Adrenal gland (tissue), 12 donors: ENCODE data around the gene TRPV5. TPM values are rescaled to one million over a fixed set of nuclear protein-coding genes. Genes with fewer than 3 reads are reported as not detected.
A peak's percentile ranks its signal among the peaks of the same experiment; 100 is the strongest.

Experiments
- DNase-seq, 7 donors: peaks; one replicate each; pipeline ENCODE4 v3.0.0-alpha.2; 2019 to 2020
- H3K27ac ChIP-seq, 5 donors: fragments of 200-600 bp; sonication (generic) in 4 of 5; 1 replicate in 3 of 5; 2 replicates in 2 of 5; pipeline versions ENCODE4 v1.5.1 to v1.8.0; 2016 to 2020; ENCODE audit warnings: mild to moderate bottlenecking in 1 of 5
- H3K27me3 ChIP-seq: fragments of 200-600 bp; 2 replicates; pipeline ENCODE4 v1.8.0; 2021
- H3K36me3 ChIP-seq, 2 donors: fragments of 200-600 bp; replicated peaks in 1 of 2; 1 replicate in 1 of 2; 2 replicates in 1 of 2; pipeline versions ENCODE4 v1.5.1 to v1.8.0; 2018 to 2022
- H3K4me1 ChIP-seq, 2 donors: fragments of 200-600 bp; replicated peaks in 1 of 2; 1 replicate in 1 of 2; 2 replicates in 1 of 2; pipeline versions ENCODE4 v1.5.1 to v1.8.0; 2018 to 2021
- H3K4me3 ChIP-seq, 4 donors: fragments of 200-600 bp; sonication (generic) in 3 of 4; one replicate each; pipeline ENCODE4 v1.5.1; 2016 to 2018
- H3K9me3 ChIP-seq, 3 donors: fragments of 200-600 bp; sonication (generic) in 1 of 3; replicated peaks in 1 of 3; 1 replicate in 2 of 3; 2 replicates in 1 of 3; pipeline versions ENCODE4 v1.5.1 to v1.8.0; 2016 to 2021
- CTCF ChIP-seq, 6 experiments: fragments of 450-650 bp in 4 of 6; fragments of 200-600 bp in 2 of 6; sonication (generic) in 1 of 6; IDR thresholded peaks; 1 replicate in 5 of 6; 2 replicates in 1 of 6; pipeline versions ENCODE4 v1.5.1 to v1.8.0; 2016 to 2021; ENCODE audit warnings: antibody characterized with exemption in 6 of 6, mild to moderate bottlenecking in 2 of 6, moderate library complexity in 1 of 6
- POLR2A ChIP-seq, 2 donors: fragments of 450-650 bp; IDR thresholded peaks; one replicate each; pipeline ENCODE4 v1.6.1; 2017; ENCODE audit warnings: antibody characterized with exemption in 2 of 2, mild to moderate bottlenecking in 2 of 2, moderate library complexity in 1 of 2
- WGBS, 4 donors: extraction: QIAGEN DNeasy Blood & Tissue Kit in 2 of 4; methylation state at CpG; one replicate each; pipeline versions ENCODE4 v1.1.5 to v1.1.7; 2013 to 2017; 5-methylcytosine and 5-hydroxymethylcytosine counted together
- intact Hi-C, 2 donors: fragments of 100-400 bp; cut with DNase I; formaldehyde crosslinking; loops; one replicate each; pipeline versions ENCODE4 v1.14.1 to v1.15.0; 2022 to 2023
- polyA plus RNA-seq, 3 donors: library from polyadenylated mRNA; stranded (reverse); fragments of 200-250 nt in 2 of 3; fragments of 350-450 nt in 1 of 3; fragmentation: Illumina TruSeq in 1 of 3; extraction: RNeasy Lipid Tissue Mini Kit (QIAGEN cat#74804) in 1 of 3; gene quantifications; one replicate each; pipeline ENCODE4 v1.2.3, GENCODE V29; 2013 to 2014
- total RNA-seq, 9 donors: library from RNA; depleted of rRNA in 4 of 9; stranded (reverse); fragments of >200 nt in 4 of 9; fragments of 120-200 nt in 1 of 9; fragmentation: NEBNext Ultra II Directional in 1 of 9; extraction: Animal tissue kit (Norgen Biotek cat#: 25700) in 1 of 9; gene quantifications; one replicate each; pipeline versions ENCODE4 v1.1.0 to v1.2.4, GENCODE V29; 2013 to 2023
- donor health status: healthy with polysubstance abuse.
- donor health status: Bipolar disorder and iron deficiency.
- donor health status: DM: yes; HTN: yes; CAD: no.
- donor health status: DM: no; HTN: no; CAD: no.
- donor health status: DM: no; HTN: no; CAD: no.
- donor health status: DM: yes; HTN: yes; CAD: no.

The TRPV5 gene
- total and polyA plus RNA-seq, 12 donors, result not detected

- H3K9me3 ChIP-seq, result no peaks in the 10 kb centered on the region
- DNase-seq, result peak in 1 of 7 donors; percentile 4
- WGBS, 4 donors, result 74 to 87% (median 80%) methylated on average over 3 of the region's 3 CpGs
- no peaks in the 10 kb centered on the region for H3K4me1 ChIP-seq
- H3K27ac ChIP-seq, result no peak overlapping the region
- H3K27me3 ChIP-seq, result no peaks in the 10 kb centered on the region
- no peaks in the 10 kb centered on the region for H3K36me3 ChIP-seq
- intact Hi-C loops, result no loop called here
- TF ChIP-seq CTCF (IDR thresholded peaks at IDR 0.05) (no peak), POLR2A (IDR thresholded peaks at IDR 0.05) (no peak)
- H3K4me3 ChIP-seq, result no peak overlapping the region
Observed at GRCh38 chr7:142896151-142896550, 37.4 kb downstream of the TRPV5 start.

GRCh38 chr7:142894985-142895593 lies 38.5 kb downstream of the TRPV5 start:
- 56 to 67% (median 61%) methylated on average over 6 of the region's 6 CpGs for WGBS, 4 donors
- TF ChIP-seq CTCF (IDR thresholded peaks at IDR 0.05) (no peak), POLR2A (IDR thresholded peaks at IDR 0.05) (no peak)
- Histone ChIP-seq H3K9me3 (no peaks in the 10 kb centered on the region), H3K27me3 (no peaks in the 10 kb centered on the region), H3K4me3 (no peak overlapping the region), H3K4me1 (no peaks in the 10 kb centered on the region), H3K36me3 (no peaks in the 10 kb centered on the region), H3K27ac (no peak overlapping the region)
- peak in 2 of 7 donors; percentile 2 to 27 for DNase-seq
- intact Hi-C loops, result no loop called here

- H3K4me1 ChIP-seq, result no peaks in the 10 kb centered on the region
- whole genome bisulfite sequencing, 4 donors, result 60 to 66% (median 63%) methylated on average over 11 to 12 of the region's 12 CpGs
- no peaks in the 10 kb centered on the region for H3K36me3 ChIP-seq
- no peak overlapping the region for H3K27ac ChIP-seq
- H3K9me3 ChIP-seq, result no peaks in the 10 kb centered on the region
- no peaks in the 10 kb centered on the region for H3K27me3 ChIP-seq
- H3K4me3 ChIP-seq, result no peak overlapping the region
- no peak for TF ChIP-seq CTCF (IDR thresholded peaks at IDR 0.05)
- TF ChIP-seq POLR2A (IDR thresholded peaks at IDR 0.05), result no peak
- intact Hi-C loops, result no loop called here
- DNase-seq, result peak in 2 of 7 donors; percentile 9 to 43
Observed at GRCh38 chr7:142894112-142894984, 39.2 kb downstream of the TRPV5 start.

- Histone ChIP-seq H3K27ac (no peak overlapping the region), H3K4me1 (no peaks in the 10 kb centered on the region), H3K27me3 (no peaks in the 10 kb centered on the region), H3K4me3 (no peak overlapping the region), H3K36me3 (no peaks in the 10 kb centered on the region), H3K9me3 (no peaks in the 10 kb centered on the region)
- TF ChIP-seq POLR2A (IDR thresholded peaks at IDR 0.05) (no peak), CTCF (IDR thresholded peaks at IDR 0.05) (no peak)
- peak in 1 of 7 donors; percentile 24 for DNase-seq
- intact Hi-C loops, result no loop called here
- WGBS, 4 donors, result 57 to 81% (median 72%) methylated on average over 2 to 5 of the region's 5 CpGs
Observed at GRCh38 chr7:142892951-142893350, 40.6 kb downstream of the TRPV5 start.
